H1 (cell line): ENCODE results near the gene GUCA1A. TPM values are rescaled to one million over a fixed set of nuclear protein-coding genes. Genes with fewer than 3 reads are reported as not detected.

Experiments
- BCL11A ChIP-seq, 2 experiments: IDR thresholded peaks; one replicate each; pipeline ENCODE4 v1.6.1; 2011; ENCODE audit warnings: low read depth in 2 of 2, low read length in 2 of 2, mild to moderate bottlenecking in 2 of 2
- SIRT6 ChIP-seq: IDR thresholded peaks from one replicate; pipeline ENCODE4 v1.7.1; 2012; ENCODE audit warnings: low read length, inconsistent platforms
- TBP ChIP-seq: IDR thresholded peaks from 2 replicates; pipeline ENCODE4 v1.6.1; 2011; ENCODE audit warnings: low read depth, low read length, improper control_type of control experiment
- polyA plus RNA-seq, 7 experiments: library from polyadenylated mRNA; depleted of rRNA in 3 of 7; stranded (reverse) in 5 of 7; unstranded in 2 of 7; fragments of >200 nt in 5 of 7; fragments of 200-250 nt in 2 of 7; gene quantifications; 1 replicate in 5 of 7; 2 replicates in 1 of 7; 4 replicates in 1 of 7; pipeline versions ENCODE4 v1.2.1 to v1.2.3, GENCODE V29; 2011 to 2013; ENCODE audit warnings: missing spikeins in 2 of 7, mixed read lengths in 2 of 7
- total RNA-seq: library from RNA; stranded (reverse); fragmentation: NEBNext Ultra II Directional; extraction: Animal tissue kit (Norgen Biotek cat#: 25700); gene quantifications from 2 replicates; pipeline ENCODE4 v1.2.1, GENCODE V29; 2021

GUCA1A gene
- total and polyA plus RNA-seq, 2 of the 8 experiments (the other 6 are each of a cell fraction or from before 2014, with no cell fraction given) = 4.6 to 24.6 TPM

- no peak for TF ChIP-seq BCL11A (IDR thresholded peaks at IDR 0.05; ENCODE audit: low read depth in 2 of 2, low read length in 2 of 2)
- no peak for TF ChIP-seq SIRT6
- no peak for TF ChIP-seq TBP
Observed at GRCh38 chr6:42165016-42165415, 8.1 kb upstream of the GUCA1A start (continued).
